CD1c-positive myeloid dendritic cell (primary cell): Measurements from ENCODE around the gene PANX2.

Experiments used
- DNase-seq: peaks from one replicate; pipeline ENCODE4 v3.0.0-alpha.2; 2016; ENCODE audit errors: extremely low spot score

The PANX2 gene

GRCh38 chr22:50227579-50228215 lies 57.2 kb downstream of the PANX2 start:
- no peak for DNase-seq

- DNase-seq = no peak
These were observed 57.8 kb downstream of the PANX2 start for GRCh38 chr22:50228366-50228765.

- no peak for DNase-seq
These were observed 58.8 kb downstream of the PANX2 start for GRCh38 chr22:50229370-50229769.
